OCI-LY3 (cell line): ENCODE data around the gene CFAP161.

Source experiments
- H2AFZ ChIP-seq: fragments of 200-600, 300-600 bp; shearing (Covaris generic); 2 replicates; pipeline ENCODE4 v1.6.0; 2014; ENCODE audit warnings: antibody characterized with exemption, low read depth, low read length
- H3K27ac ChIP-seq: fragments of 200-600, 300-600 bp; sonication (generic); 2 replicates; pipeline ENCODE4 v1.5.1; 2014; ENCODE audit warnings: mild to moderate bottlenecking, low read length, moderate library complexity, mixed read lengths
- H3K27me3 ChIP-seq: fragments of 200-600, 300-600 bp; sonication (generic); 2 replicates; pipeline ENCODE4 v1.6.1; 2014; ENCODE audit warnings: low read depth, low read length, mixed read lengths
- H3K36me3 ChIP-seq: fragments of 200-600, 300-600 bp; sonication (generic); replicated peaks from 2 replicates; pipeline ENCODE3; 2014; ENCODE audit warnings: low read depth, low read length, mixed read lengths
- H3K4me1 ChIP-seq: fragments of 300-600, 200-600 bp; sonication (generic); 2 replicates; pipeline ENCODE4 v1.6.1; 2014; ENCODE audit warnings: low read length, mixed read lengths
- H3K4me2 ChIP-seq: fragments of 200-600, 300-600 bp; sonication (generic); 2 replicates; pipeline ENCODE4 v1.6.1; 2014; ENCODE audit warnings: low read length, mixed read lengths
- H3K4me3 ChIP-seq: fragments of 300-600, 200-600 bp; sonication (generic); 2 replicates; pipeline ENCODE4 v1.5.1; 2014; ENCODE audit warnings: antibody characterized with exemption, mild to moderate bottlenecking, low read length, moderate library complexity
- H3K79me2 ChIP-seq: fragments of 300-600, 200-600 bp; shearing (Covaris generic); 2 replicates; pipeline ENCODE4 v1.6.1; 2014; ENCODE audit warnings: mild to moderate bottlenecking, low read length, mixed read lengths
- H3K9ac ChIP-seq: fragments of 300-600, 200-600 bp; shearing (Covaris generic); 2 replicates; pipeline ENCODE4 v1.6.0; 2014; ENCODE audit warnings: mild to moderate bottlenecking, low read length, moderate library complexity
- H3K9me3 ChIP-seq: fragments of 200-600, 300-600 bp; shearing (Covaris generic); 2 replicates; pipeline ENCODE4 v1.6.1; 2014; ENCODE audit warnings: low read length, mixed read lengths; ENCODE audit not compliant: insufficient read depth
- H4K20me1 ChIP-seq: fragments of 200-600, 300-600 bp; sonication (generic); 2 replicates; pipeline ENCODE4 v1.6.1; 2016; ENCODE audit warnings: low read length, mixed read lengths; ENCODE audit not compliant: insufficient read depth
- CTCF ChIP-seq: fragments of 200-600, 300-600 bp; sonication (generic); IDR thresholded peaks from 2 replicates; pipeline ENCODE4 v1.5.1; 2014; ENCODE audit warnings: antibody characterized with exemption, low read length, low read depth
- EZH2phosphoT487 ChIP-seq: fragments of 200-600 bp; shearing (Covaris generic); IDR thresholded peaks from 2 replicates; pipeline ENCODE4 v1.6.1; 2018; ENCODE audit warnings: antibody characterized with exemption, mixed run types, low read depth

The CFAP161 gene

GRCh38 chr15:81196576-81197254 lies 62.6 kb downstream of the CFAP161 start, which contains the start of gene IL16:
IL16 (plus strand) TSS chr15:81196879; CDS start chr15:81225400, 28,521 bp downstream.
- H3K36me3 ChIP-seq, result no peaks in the 10 kb centered on the region
- H3K9me3 ChIP-seq, result no peaks in the 10 kb centered on the region
- no peak within 1 kb of the TSS for H3K9ac ChIP-seq
- H3K4me2 ChIP-seq, result no peak within 1 kb of the TSS
- TF ChIP-seq CTCF (no peak), EZH2phosphoT487 (no peak)
- H3K27me3 ChIP-seq, result peaks cover 12% of the 10 kb centered on the region
- no peak within 1 kb of the TSS for H2AFZ ChIP-seq
- no peak within 1 kb of the TSS for H3K4me3 ChIP-seq
- no peak within 1 kb of the TSS for H3K27ac ChIP-seq
- no peaks in the 10 kb centered on the region for H3K79me2 ChIP-seq
- H3K4me1 ChIP-seq, result peaks cover 4% of the 10 kb centered on the region
- H4K20me1 ChIP-seq, result no peaks in the 10 kb centered on the region

DNA sequence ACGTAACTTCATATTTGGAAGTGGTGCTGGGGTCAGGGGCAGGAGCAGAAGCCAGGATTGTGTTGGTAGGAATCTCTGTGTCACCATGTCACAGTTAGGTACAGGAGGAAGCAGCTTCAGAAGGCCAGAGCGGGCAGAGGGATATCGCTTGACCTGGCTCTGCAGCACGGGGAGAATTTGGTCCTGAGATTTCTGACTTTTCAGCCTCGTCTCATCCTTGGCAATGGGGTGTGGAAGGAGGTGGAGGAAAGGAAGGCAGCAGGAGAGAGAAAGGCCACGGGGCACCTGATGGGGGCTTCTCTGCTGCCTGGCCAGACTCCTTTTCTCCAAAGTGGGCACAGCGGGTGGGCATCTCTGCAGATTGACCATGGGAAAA lies 63.2 kb downstream of the CFAP161 start:
- Histone ChIP-seq H4K20me1 (no peaks in the 10 kb centered on the region), H2AFZ (no peak overlapping the region), H3K27ac (no peak overlapping the region), H3K27me3 (peaks cover 12% of the 10 kb centered on the region), H3K9me3 (no peaks in the 10 kb centered on the region), H3K9ac (no peak overlapping the region), H3K79me2 (no peaks in the 10 kb centered on the region), H3K4me2 (no peak overlapping the region), H3K4me3 (no peak overlapping the region), H3K36me3 (no peaks in the 10 kb centered on the region), H3K4me1 (peaks cover 4% of the 10 kb centered on the region)
- no peak for TF ChIP-seq EZH2phosphoT487
- TF ChIP-seq CTCF, result no peak

- Histone ChIP-seq H3K4me3 (no peak overlapping the region), H3K4me2 (no peak overlapping the region), H3K4me1 (peaks cover 4% of the 10 kb centered on the region), H3K27me3 (peaks cover 12% of the 10 kb centered on the region), H3K36me3 (no peaks in the 10 kb centered on the region), H3K27ac (no peak overlapping the region), H4K20me1 (no peaks in the 10 kb centered on the region), H3K9me3 (no peaks in the 10 kb centered on the region), H3K9ac (no peak overlapping the region), H2AFZ (no peak overlapping the region), H3K79me2 (no peaks in the 10 kb centered on the region)
- TF ChIP-seq CTCF (no peak), EZH2phosphoT487 (no peak)
These were observed 63.7 kb downstream of the CFAP161 start for GRCh38 chr15:81197688-81198281.
